Measurements from ENCODE around the gene MYO1D.
"Not testable (repeated sequence)": the region's sequence is repeated elsewhere in the genome, so short reads cannot be mapped to it uniquely, and the experiment has no call there.

Gene MYO1D

DNA sequence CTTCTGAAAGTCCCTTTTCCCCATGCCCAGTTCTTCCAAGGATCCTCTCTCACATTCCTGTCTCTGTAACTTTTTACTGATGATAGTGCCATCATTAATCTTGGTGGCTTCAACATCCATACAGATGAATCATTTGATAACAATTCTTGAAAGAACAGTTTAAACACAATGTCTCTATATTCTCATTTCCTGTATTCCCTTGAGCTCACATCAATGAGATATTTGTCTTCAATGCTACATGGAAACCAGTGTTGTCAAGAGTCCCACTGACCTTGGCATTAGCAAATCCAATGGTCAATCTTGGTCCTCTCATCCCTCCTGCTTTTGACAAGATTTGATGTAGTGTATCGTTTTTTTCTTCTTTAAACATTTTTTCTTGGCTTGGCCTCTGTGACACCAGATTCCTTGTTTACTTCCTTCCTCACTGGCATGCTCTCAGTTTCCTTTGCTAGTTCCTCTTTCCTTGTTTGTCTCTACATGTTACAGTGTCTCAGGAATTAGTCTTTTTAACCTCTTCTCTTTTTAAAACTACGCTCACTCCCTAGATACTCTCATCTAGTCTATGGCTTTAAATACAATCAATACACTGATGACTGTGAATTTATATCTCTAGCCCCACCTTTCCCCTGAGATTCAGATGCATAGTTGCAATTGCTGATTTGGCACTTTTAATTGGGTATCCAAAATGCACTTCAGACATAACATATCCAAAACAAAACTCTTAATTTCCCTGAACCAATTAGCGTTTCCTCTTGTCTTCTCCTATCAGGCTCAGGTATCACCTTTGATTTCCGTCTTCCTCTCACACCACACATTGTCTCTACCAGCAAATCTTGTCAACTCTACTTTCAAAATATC is 134.0 kb downstream of the MYO1D start:
- no peak overlapping the region for H3K4me3 ChIP-seq (ENCODE audit: low read depth, low read length)
- DNase-seq (ENCODE audit: low read depth), result no peak
- TF ChIP-seq, protein P1, sequence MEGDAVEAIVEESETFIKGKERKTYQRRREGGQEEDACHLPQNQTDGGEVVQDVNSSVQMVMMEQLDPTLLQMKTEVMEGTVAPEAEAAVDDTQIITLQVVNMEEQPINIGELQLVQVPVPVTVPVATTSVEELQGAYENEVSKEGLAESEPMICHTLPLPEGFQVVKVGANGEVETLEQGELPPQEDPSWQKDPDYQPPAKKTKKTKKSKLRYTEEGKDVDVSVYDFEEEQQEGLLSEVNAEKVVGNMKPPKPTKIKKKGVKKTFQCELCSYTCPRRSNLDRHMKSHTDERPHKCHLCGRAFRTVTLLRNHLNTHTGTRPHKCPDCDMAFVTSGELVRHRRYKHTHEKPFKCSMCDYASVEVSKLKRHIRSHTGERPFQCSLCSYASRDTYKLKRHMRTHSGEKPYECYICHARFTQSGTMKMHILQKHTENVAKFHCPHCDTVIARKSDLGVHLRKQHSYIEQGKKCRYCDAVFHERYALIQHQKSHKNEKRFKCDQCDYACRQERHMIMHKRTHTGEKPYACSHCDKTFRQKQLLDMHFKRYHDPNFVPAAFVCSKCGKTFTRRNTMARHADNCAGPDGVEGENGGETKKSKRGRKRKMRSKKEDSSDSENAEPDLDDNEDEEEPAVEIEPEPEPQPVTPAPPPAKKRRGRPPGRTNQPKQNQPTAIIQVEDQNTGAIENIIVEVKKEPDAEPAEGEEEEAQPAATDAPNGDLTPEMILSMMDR (IDR thresholded peaks at IDR 0.05; ENCODE audit: control insufficient read depth, extremely low read depth, insufficient read depth), result no peak

DNA sequence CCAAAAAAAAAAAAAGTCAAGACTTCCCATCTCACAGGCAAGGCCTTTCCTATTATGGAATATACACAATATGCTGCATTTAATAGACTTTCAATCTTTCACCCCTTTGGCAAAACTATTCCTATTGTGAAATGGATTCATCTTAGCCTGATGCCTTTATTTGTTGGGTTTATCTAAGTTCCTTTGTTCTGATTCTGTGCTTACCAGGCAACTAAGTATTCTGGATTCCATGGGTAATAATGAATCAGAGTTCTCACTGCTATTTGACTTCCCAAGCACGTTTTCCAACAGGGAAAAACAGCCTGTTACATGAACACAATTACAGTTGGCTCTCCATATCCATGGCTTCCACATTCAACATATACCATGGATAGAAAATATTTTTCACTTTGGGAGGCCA is 135.5 kb downstream of the MYO1D start:
- TF ChIP-seq, protein P1 (IDR thresholded peaks at IDR 0.05; ENCODE audit: control insufficient read depth, extremely low read depth, insufficient read depth), result no peak
- DNase-seq (ENCODE audit: low read depth), result no peak
- H3K4me3 ChIP-seq (ENCODE audit: low read depth, low read length), result no peak overlapping the region

DNA sequence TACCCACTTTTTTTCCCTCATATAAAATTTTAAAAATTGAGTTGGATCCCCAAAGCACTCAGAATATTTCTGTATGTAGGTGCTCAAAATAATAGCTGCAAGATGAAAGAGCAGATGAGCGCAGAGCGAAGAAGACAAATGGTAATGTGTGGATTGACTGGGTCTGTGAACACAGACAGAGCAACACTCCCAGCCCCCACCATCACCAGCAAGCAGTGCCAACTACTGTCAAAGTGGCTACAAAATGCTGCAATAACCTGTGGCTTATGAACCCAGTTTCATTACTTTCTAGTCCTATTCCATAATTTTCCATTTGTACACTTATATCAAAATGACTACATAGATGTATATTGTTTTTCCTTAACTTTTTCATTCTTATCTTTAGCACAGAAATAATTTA is 137.2 kb downstream of the MYO1D start:
- TF ChIP-seq, protein P1 (IDR thresholded peaks at IDR 0.05; ENCODE audit: control insufficient read depth, extremely low read depth, insufficient read depth), result no peak
- no peak overlapping the region for H3K4me3 ChIP-seq (ENCODE audit: low read depth, low read length)
- DNase-seq (ENCODE audit: low read depth), result no peak

DNA sequence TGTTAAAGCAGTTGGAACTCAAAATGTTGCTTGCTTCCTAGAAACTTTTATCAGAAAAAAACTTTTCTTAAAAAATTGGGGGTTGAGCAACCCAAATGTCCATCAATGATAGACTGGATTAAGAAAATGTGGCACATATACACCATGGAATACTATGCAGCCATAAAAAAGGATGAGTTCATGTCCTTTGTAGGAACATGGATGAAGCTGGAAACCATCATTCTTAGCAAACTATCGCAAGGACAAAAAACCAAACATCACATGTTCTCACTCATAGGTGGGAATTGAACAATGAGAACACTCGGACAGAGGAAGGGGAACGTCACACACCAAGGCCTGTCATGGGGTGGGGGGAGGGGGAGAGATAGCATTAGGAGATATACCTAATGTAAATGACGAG is 137.8 kb downstream of the MYO1D start:
- H3K4me3 ChIP-seq (ENCODE audit: low read depth, low read length); DNase-seq (ENCODE audit: low read depth): not testable (repeated sequence)

DNA sequence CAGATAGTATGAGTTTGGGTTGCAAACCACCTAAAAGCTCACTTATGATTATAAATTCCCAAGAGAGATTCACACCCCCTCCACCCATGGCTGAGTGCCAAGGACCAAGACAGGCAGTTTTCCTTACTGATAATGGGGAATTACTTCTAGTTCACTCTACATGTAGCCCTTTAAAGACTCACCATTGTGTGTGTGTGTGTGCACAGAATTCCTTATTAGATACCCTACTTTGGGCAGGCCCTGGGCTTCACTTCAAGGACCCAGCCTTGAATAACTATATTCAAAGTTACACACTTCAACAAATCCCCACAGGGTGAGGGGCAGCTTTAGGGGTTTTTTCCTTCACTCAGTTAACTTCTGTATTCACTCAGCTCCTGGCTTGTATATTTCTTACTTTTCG is 143.5 kb downstream of the MYO1D start:
- TF ChIP-seq, protein P1 (IDR thresholded peaks at IDR 0.05; ENCODE audit: control insufficient read depth, extremely low read depth, insufficient read depth), result no peak
- no peak overlapping the region for H3K4me3 ChIP-seq (ENCODE audit: low read depth, low read length)
- DNase-seq (ENCODE audit: low read depth), result no peak

DNA sequence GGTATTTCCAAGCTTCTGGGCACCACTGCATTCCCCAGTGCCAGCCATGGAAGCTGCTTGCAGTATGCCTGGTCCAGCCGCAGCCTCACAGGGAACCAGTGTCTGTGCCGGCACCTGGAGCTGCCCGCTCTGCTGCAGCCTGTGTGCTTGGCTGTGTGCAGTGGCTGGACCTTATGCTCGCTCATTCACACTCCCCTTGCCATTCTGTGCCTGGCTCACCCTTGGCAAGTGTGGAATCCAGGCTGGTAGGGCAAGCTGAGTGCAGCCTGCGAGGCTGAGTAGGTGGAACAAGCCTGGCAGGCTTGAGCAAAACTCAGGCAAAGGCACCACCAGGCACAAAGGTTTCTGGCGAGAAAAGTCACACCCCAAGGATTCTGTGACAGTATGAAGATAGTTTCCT is 144.0 kb downstream of the MYO1D start:
- TF ChIP-seq, protein P1 (IDR thresholded peaks at IDR 0.05; ENCODE audit: control insufficient read depth, extremely low read depth, insufficient read depth), result no peak
- no peak for DNase-seq (ENCODE audit: low read depth)
- no peak overlapping the region for H3K4me3 ChIP-seq (ENCODE audit: low read depth, low read length)

DNA sequence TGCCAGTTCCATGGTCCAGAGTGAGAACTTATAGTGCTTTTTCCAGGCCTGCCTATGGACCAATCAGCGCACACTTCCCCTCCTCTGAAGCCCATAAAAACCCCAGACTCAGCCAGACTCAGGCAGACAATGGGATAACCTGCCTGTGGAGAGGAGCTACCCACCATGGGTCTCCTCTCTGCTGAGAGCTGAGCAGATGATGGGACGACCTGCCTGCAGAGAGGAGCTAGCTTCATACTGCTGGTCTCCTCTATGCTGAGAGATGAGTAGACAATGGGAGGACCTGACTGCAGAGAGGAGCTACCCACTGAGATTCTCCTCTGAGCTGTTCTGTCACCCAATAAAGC is 144.7 kb downstream of the MYO1D start:
- TF ChIP-seq, protein P1 (IDR thresholded peaks at IDR 0.05; ENCODE audit: control insufficient read depth, extremely low read depth, insufficient read depth), result no peak
- no peak overlapping the region for H3K4me3 ChIP-seq (ENCODE audit: low read depth, low read length)
- DNase-seq (ENCODE audit: low read depth), result no peak
